ENCODE data around the gene TACR1.
"Not testable (repeated sequence)": the region's sequence is repeated elsewhere in the genome, so short reads cannot be mapped to it uniquely, and the experiment has no call there.

The TACR1 gene

GRCh38 chr2:75090770-75091515 is 108.4 kb downstream of the TACR1 start:
- DNase-seq (ENCODE audit: low read depth in 4 of 4, low spot score in 1 of 4), result no peak

- DNase-seq (ENCODE audit: low read depth in 4 of 4, low spot score in 1 of 4), result no peak
Observed at GRCh38 chr2:75089471-75089870, 109.8 kb downstream of the TACR1 start.

GRCh38 chr2:75088791-75089190 is 110.5 kb downstream of the TACR1 start:
- DNase-seq (ENCODE audit: low read depth in 4 of 4, low spot score in 1 of 4), result no peak

- no peak for DNase-seq (ENCODE audit: low read depth in 4 of 4, low spot score in 1 of 4)
Observed at GRCh38 chr2:75087736-75088135, 111.6 kb downstream of the TACR1 start.

- no peak for DNase-seq (ENCODE audit: low read depth in 4 of 4, low spot score in 1 of 4)
Observed at GRCh38 chr2:75079575-75079974, 119.7 kb downstream of the TACR1 start.

- DNase-seq (ENCODE audit: low read depth in 4 of 4, low spot score in 1 of 4), result no peak
Observed at GRCh38 chr2:75077909-75078308, 121.4 kb downstream of the TACR1 start.

- DNase-seq (ENCODE audit: low read depth in 4 of 4, low spot score in 1 of 4), result no peak
Observed at GRCh38 chr2:75076088-75076487, 123.2 kb downstream of the TACR1 start.

- DNase-seq (ENCODE audit: low read depth in 4 of 4, low spot score in 1 of 4), result no peak
Observed at GRCh38 chr2:75074708-75075107, 124.6 kb downstream of the TACR1 start.

GRCh38 chr2:75074228-75074627 is 125.1 kb downstream of the TACR1 start:
- DNase-seq (ENCODE audit: low read depth in 4 of 4, low spot score in 1 of 4), result no peak

GRCh38 chr2:75071766-75072165 is 127.6 kb downstream of the TACR1 start:
- no peak for DNase-seq (ENCODE audit: low read depth in 4 of 4, low spot score in 1 of 4)

- DNase-seq (ENCODE audit: low read depth in 4 of 4, low spot score in 1 of 4), result no peak
Observed at GRCh38 chr2:75068546-75068945, 130.8 kb downstream of the TACR1 start.

GRCh38 chr2:75067506-75067905 is 131.8 kb downstream of the TACR1 start:
- DNase-seq (ENCODE audit: low read depth in 4 of 4, low spot score in 1 of 4), result no peak

- no peak for DNase-seq (ENCODE audit: low read depth in 4 of 4, low spot score in 1 of 4)
Observed at GRCh38 chr2:75066121-75066902, 133.0 kb downstream of the TACR1 start.

- DNase-seq (ENCODE audit: low read depth in 4 of 4, low spot score in 1 of 4), result no peak
Observed at GRCh38 chr2:75065402-75066008, 133.8 kb downstream of the TACR1 start.

GRCh38 chr2:75064691-75065396 is 134.5 kb downstream of the TACR1 start:
- DNase-seq (ENCODE audit: low read depth in 4 of 4, low spot score in 1 of 4), result peak; percentile 5 to 28 (median 11)

GRCh38 chr2:75063906-75064305 is 135.4 kb downstream of the TACR1 start:
- no peak for DNase-seq (ENCODE audit: low read depth in 4 of 4, low spot score in 1 of 4)

GRCh38 chr2:75058427-75058826 is 140.9 kb downstream of the TACR1 start:
- no peak for DNase-seq (ENCODE audit: low read depth in 4 of 4, low spot score in 1 of 4)

GRCh38 chr2:75057150-75057549 is 142.2 kb downstream of the TACR1 start:
- not testable (repeated sequence) for DNase-seq (ENCODE audit: low read depth in 4 of 4, low spot score in 1 of 4)

GRCh38 chr2:75055820-75056675 is 143.3 kb downstream of the TACR1 start:
- DNase-seq (ENCODE audit: low read depth in 4 of 4, low spot score in 1 of 4), result no peak

GRCh38 chr2:75055142-75055819 is 144.0 kb downstream of the TACR1 start:
- no peak for DNase-seq (ENCODE audit: low read depth in 4 of 4, low spot score in 1 of 4)

Measured in stimulated activated CD4-positive, alpha-beta T cell treated with anti-CD3 and anti-CD28 coated beads, Interleukin-1b, Interleukin-23, amount 100 ng/mL, for 24 hours (primary cell).